Measurements from ENCODE around the gene TMEM187.

DNA sequence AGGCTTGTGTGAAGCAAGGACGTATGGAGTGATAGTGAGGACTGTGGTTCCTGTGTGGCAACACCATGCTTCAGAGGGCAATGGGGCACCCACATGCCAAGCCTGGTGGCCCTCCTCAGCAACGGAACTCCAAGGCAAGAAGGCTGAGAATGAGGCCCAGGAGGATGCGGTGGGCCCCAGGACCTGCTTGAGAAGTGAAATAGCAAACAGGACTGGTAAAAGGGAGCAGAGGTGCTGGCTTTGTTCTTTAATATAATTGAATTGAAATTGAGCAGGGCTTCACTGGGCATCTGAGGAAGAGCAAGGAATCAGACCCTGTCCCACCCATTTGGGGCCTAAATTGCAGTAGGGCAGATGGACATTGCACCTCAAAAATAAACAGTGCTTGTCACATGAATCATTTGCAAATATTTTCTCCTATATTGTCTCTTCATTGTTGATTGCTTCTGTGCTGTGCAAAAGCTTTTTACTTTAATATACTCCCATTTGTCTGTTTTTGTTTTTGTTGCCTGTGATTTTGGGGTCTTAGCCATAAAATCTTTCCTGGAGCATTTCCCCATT is 2.3 kb downstream of the TMEM187 start:
- TF ChIP-seq CEBPB (IDR thresholded peaks at IDR 0.05) = no peak
- TF ChIP-seq, protein P1, sequence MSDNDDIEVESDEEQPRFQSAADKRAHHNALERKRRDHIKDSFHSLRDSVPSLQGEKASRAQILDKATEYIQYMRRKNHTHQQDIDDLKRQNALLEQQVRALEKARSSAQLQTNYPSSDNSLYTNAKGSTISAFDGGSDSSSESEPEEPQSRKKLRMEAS (IDR thresholded peaks at IDR 0.05) = no peak
- TF ChIP-seq EP300 (IDR thresholded peaks at IDR 0.05; ENCODE audit: borderline replicate concordance) = no peak
